H9 (cell line): Measurements from ENCODE around the gene GPC6. TPM values are rescaled to one million over a fixed set of nuclear protein-coding genes. Genes with fewer than 3 reads are reported as not detected.

Experiments used
- DNase-seq: peaks from one replicate; pipeline ENCODE4 v3.0.0-alpha.2; 2017
- H2AFZ ChIP-seq: one replicate; pipeline ENCODE4 v1.6.1; 2013; ENCODE audit warnings: mild to moderate bottlenecking, low read length, control low read depth, moderate library complexity
- H2AK5ac ChIP-seq: 2 replicates; pipeline ENCODE4 v1.6.1; 2013; ENCODE audit warnings: low read length, control low read depth, mixed read lengths; ENCODE audit not compliant: insufficient read length
- H2BK120ac ChIP-seq: one replicate; pipeline ENCODE4 v1.6.1; 2013; ENCODE audit warnings: low read depth, mild to moderate bottlenecking, low read length, control low read depth, inconsistent platforms; ENCODE audit not compliant: poor library complexity, severe bottlenecking
- H2BK12ac ChIP-seq: 2 replicates; pipeline ENCODE4 v1.6.1; 2013; ENCODE audit warnings: low read length, control low read depth, mixed read lengths, low read depth; ENCODE audit not compliant: insufficient read length
- H2BK15ac ChIP-seq: 2 replicates; pipeline ENCODE4 v1.6.1; 2013; ENCODE audit warnings: low read depth, low read length, control low read depth
- H2BK20ac ChIP-seq: one replicate; pipeline ENCODE4 v1.6.1; 2013; ENCODE audit warnings: low read depth, mild to moderate bottlenecking, low read length, control low read depth, inconsistent platforms; ENCODE audit not compliant: poor library complexity, severe bottlenecking
- H2BK5ac ChIP-seq: 2 replicates; pipeline ENCODE4 v1.6.1; 2013; ENCODE audit warnings: low read length, control low read depth, mixed read lengths; ENCODE audit not compliant: insufficient read length
- H3K14ac ChIP-seq: 2 replicates; pipeline ENCODE4 v1.6.1; 2013; ENCODE audit warnings: low read length, control low read depth; ENCODE audit not compliant: insufficient read depth
- H3K18ac ChIP-seq: 2 replicates; pipeline ENCODE4 v1.6.1; 2013; ENCODE audit warnings: low read depth, mild to moderate bottlenecking, mixed read lengths, low read length, control low read depth; ENCODE audit not compliant: insufficient read length
- H3K23ac ChIP-seq: 2 replicates; pipeline ENCODE4 v1.6.1; 2013; ENCODE audit warnings: low read length, control low read depth, mixed read lengths, low read depth; ENCODE audit not compliant: insufficient read length
- H3K23me2 ChIP-seq: 2 replicates; pipeline ENCODE4 v1.6.1; 2013; ENCODE audit warnings: low read depth, mild to moderate bottlenecking, mixed read lengths, low read length, control low read depth; ENCODE audit not compliant: insufficient read length, poor library complexity, severe bottlenecking
- H3K27ac ChIP-seq: 2 replicates; pipeline ENCODE4 v1.5.1; 2013; ENCODE audit warnings: low read length, control low read depth, mixed read lengths, low read depth; ENCODE audit not compliant: insufficient read length
- H3K27me3 ChIP-seq: 2 replicates; pipeline ENCODE4 v1.6.1; 2013; ENCODE audit warnings: low read length, control low read depth, inconsistent platforms; ENCODE audit not compliant: insufficient read depth
- H3K4ac ChIP-seq: 2 replicates; pipeline ENCODE4 v1.6.1; 2013; ENCODE audit warnings: low read depth, mild to moderate bottlenecking, control low read depth, inconsistent platforms, low read length, moderate library complexity
- H3K4me1 ChIP-seq: 2 replicates; pipeline ENCODE4 v1.6.1; 2013; ENCODE audit warnings: low read length, control low read depth, inconsistent platforms; ENCODE audit not compliant: insufficient read depth
- H3K4me2 ChIP-seq: 2 replicates; pipeline ENCODE4 v1.6.1; 2013; ENCODE audit warnings: low read length, control low read depth, mixed read lengths; ENCODE audit not compliant: insufficient read length, insufficient read depth
- H3K56ac ChIP-seq: 2 replicates; pipeline ENCODE4 v1.6.1; 2013; ENCODE audit warnings: low read depth, mild to moderate bottlenecking, mixed read lengths, low read length, control low read depth; ENCODE audit not compliant: insufficient read length
- H3K79me1 ChIP-seq: 2 replicates; pipeline ENCODE4 v1.6.1; 2013; ENCODE audit warnings: low read depth, mild to moderate bottlenecking, moderate library complexity, low read length, control low read depth, inconsistent platforms; ENCODE audit not compliant: insufficient read depth, poor library complexity, severe bottlenecking
- H3K79me2 ChIP-seq: 2 replicates; pipeline ENCODE4 v1.6.1; 2013; ENCODE audit warnings: low read length, control low read depth, inconsistent platforms; ENCODE audit not compliant: insufficient read depth
- H3K9ac ChIP-seq: 2 replicates; pipeline ENCODE4 v1.6.1; 2013; ENCODE audit warnings: low read length, control low read depth, mixed read lengths; ENCODE audit not compliant: insufficient read length; ENCODE audit errors: extremely low read depth
- H3K9me3 ChIP-seq: one replicate; pipeline ENCODE4 v1.6.1; 2013; ENCODE audit warnings: low read depth, low read length, inconsistent platforms; ENCODE audit not compliant: control insufficient read depth
- H3T11ph ChIP-seq: one replicate; pipeline ENCODE4 v1.6.1; 2013; ENCODE audit warnings: mild to moderate bottlenecking, low read length, control low read depth, inconsistent platforms
- H4K20me1 ChIP-seq: one replicate; pipeline ENCODE4 v1.6.1; 2013; ENCODE audit not compliant: control insufficient read depth, insufficient read length, insufficient read depth
- H4K5ac ChIP-seq: 2 replicates; pipeline ENCODE4 v1.6.1; 2013; ENCODE audit warnings: low read depth, mild to moderate bottlenecking, mixed read lengths, low read length, control low read depth; ENCODE audit not compliant: insufficient read length
- H4K8ac ChIP-seq: replicated peaks from 2 replicates; pipeline ENCODE4 v1.6.1; 2013; ENCODE audit warnings: low read length, control low read depth, mixed read lengths, low read depth; ENCODE audit not compliant: insufficient read length
- H4K91ac ChIP-seq: 2 replicates; pipeline ENCODE4 v1.6.1; 2013; ENCODE audit warnings: low read depth, mild to moderate bottlenecking, moderate library complexity, mixed read lengths, low read length, control low read depth; ENCODE audit not compliant: insufficient read length
- H3K27ac Mint-ChIP-seq, 3 experiments: 2 replicates in 2 of 3; 3 replicates in 1 of 3; pipeline ENCODE4 v1.8.0; 2020 to 2021; ENCODE audit warnings: mixed read lengths in 3 of 3, mild to moderate bottlenecking in 1 of 3, moderate library complexity in 1 of 3
- H3K27me3 Mint-ChIP-seq: 2 replicates; pipeline ENCODE4 v1.8.0; 2021; ENCODE audit warnings: low read depth, mild to moderate bottlenecking, moderate library complexity, mixed read lengths
- H3K36me3 Mint-ChIP-seq, 3 experiments: 2 replicates in 2 of 3; 3 replicates in 1 of 3; pipeline ENCODE4 v1.8.0; 2020 to 2021; ENCODE audit warnings: low read depth in 3 of 3, mixed read lengths in 3 of 3; ENCODE audit not compliant: insufficient read depth in 1 of 3
- H3K4me1 Mint-ChIP-seq, 2 experiments: 2 replicates each; pipeline ENCODE4 v1.8.0; 2020; ENCODE audit warnings: mixed read lengths in 2 of 2
- H3K4me3 Mint-ChIP-seq, 2 experiments: 2 replicates in 1 of 2; 3 replicates in 1 of 2; pipeline ENCODE4 v1.8.0; 2020 to 2021; ENCODE audit warnings: mild to moderate bottlenecking in 2 of 2, mixed read lengths in 2 of 2, moderate library complexity in 1 of 2
- H3K9me3 Mint-ChIP-seq, 2 experiments: 2 replicates in 1 of 2; 3 replicates in 1 of 2; pipeline ENCODE4 v1.8.0; 2020; ENCODE audit warnings: mild to moderate bottlenecking in 2 of 2, mixed read lengths in 2 of 2, moderate library complexity in 1 of 2
- WGBS: extraction: QIAGEN DNeasy Blood & Tissue Kit; methylation state at CpG from one replicate; pipeline ENCODE4 v1.1.7; 2013; ENCODE audit warnings: missing lambda C conversion rate, low lambda C conversion rate, mixed read lengths; ENCODE audit not compliant: insufficient read length; ENCODE audit errors: extremely low coverage; 5-methylcytosine and 5-hydroxymethylcytosine counted together
- total RNA-seq: library from RNA; stranded (reverse); gene quantifications from 2 replicates; pipeline ENCODE4 v1.2.1, GENCODE V29; 2021
- TF ChIP-seq, protein P1 (sequence below): fragments of 200-600 bp; sonication (generic); conservative IDR thresholded peaks from 3 replicates; pipeline ENCODE4 v1.8.0; 2021; ENCODE audit warnings: antibody characterized with exemption, mild to moderate bottlenecking

GPC6 gene
- total RNA-seq, 1 experiment from 2014 or later: 15.6 TPM

DNA sequence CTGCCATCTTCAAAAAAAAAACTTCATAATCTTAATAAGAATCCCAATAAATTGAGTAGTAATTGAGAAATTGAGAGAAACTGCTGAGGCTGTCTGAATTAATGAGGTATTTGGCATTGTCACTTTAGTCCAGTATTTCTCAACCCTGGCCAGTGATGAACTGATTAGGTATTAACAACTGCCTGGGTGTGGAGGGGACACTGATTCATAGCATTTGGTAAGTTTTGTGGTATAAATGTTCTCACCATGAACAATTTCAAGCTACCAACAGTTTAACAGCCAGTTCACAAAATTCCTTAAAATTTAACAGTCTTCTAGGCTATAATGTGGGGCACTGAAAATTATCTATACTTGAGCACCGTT, 18.3 kb downstream of the GPC6 start:
- no peak overlapping the region for H3K27ac ChIP-seq
- no peak overlapping the region for H2AK5ac ChIP-seq
- H3K23me2 ChIP-seq: no peaks in the 10 kb centered on the region
- no peak overlapping the region for H3K9ac ChIP-seq
- no peak overlapping the region for H3K23ac ChIP-seq
- no peaks in the 10 kb centered on the region for H3K79me1 ChIP-seq
- no peak overlapping the region for H2BK5ac ChIP-seq
- H4K5ac ChIP-seq: no peak overlapping the region
- H2AFZ ChIP-seq: no peak overlapping the region
- H3K79me2 ChIP-seq: peaks cover 15% of the 10 kb centered on the region; the same call in 1 of the 2 replicates
- H4K91ac ChIP-seq: no peak overlapping the region
- no peaks in the 10 kb centered on the region; a peak in 1 of 5 replicates for H3K9me3 Mint-ChIP-seq
- no peaks in the 10 kb centered on the region for H4K20me1 ChIP-seq
- H2BK12ac ChIP-seq: no peak overlapping the region
- H2BK120ac ChIP-seq: no peak overlapping the region
- H3K4me3 Mint-ChIP-seq: no peak overlapping the region
- H2BK15ac ChIP-seq: no peak overlapping the region
- H3K9me3 ChIP-seq: no peaks in the 10 kb centered on the region
- H3T11ph ChIP-seq: no peak overlapping the region
- peak overlapping the region in 2 of 3 experiments; percentile 57; a peak in 3 of 7 replicates for H3K27ac Mint-ChIP-seq
- no peak overlapping the region for H4K8ac ChIP-seq
- no peak overlapping the region for H3K56ac ChIP-seq
- WGBS: no CpG with 5 or more reads among the region's 1 CpG
- no peak for DNase-seq
- TF ChIP-seq, protein P1, sequence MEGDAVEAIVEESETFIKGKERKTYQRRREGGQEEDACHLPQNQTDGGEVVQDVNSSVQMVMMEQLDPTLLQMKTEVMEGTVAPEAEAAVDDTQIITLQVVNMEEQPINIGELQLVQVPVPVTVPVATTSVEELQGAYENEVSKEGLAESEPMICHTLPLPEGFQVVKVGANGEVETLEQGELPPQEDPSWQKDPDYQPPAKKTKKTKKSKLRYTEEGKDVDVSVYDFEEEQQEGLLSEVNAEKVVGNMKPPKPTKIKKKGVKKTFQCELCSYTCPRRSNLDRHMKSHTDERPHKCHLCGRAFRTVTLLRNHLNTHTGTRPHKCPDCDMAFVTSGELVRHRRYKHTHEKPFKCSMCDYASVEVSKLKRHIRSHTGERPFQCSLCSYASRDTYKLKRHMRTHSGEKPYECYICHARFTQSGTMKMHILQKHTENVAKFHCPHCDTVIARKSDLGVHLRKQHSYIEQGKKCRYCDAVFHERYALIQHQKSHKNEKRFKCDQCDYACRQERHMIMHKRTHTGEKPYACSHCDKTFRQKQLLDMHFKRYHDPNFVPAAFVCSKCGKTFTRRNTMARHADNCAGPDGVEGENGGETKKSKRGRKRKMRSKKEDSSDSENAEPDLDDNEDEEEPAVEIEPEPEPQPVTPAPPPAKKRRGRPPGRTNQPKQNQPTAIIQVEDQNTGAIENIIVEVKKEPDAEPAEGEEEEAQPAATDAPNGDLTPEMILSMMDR: no peak
- peaks cover 0 to 4% (median 2%) of the 10 kb centered on the region in 3 experiments; a peak in 4 of 7 replicates for H3K36me3 Mint-ChIP-seq
- H3K4me1 Mint-ChIP-seq: peaks cover 37 to 43% of the 10 kb centered on the region in 2 experiments
- H3K4me1 ChIP-seq: peaks cover 15% of the 10 kb centered on the region; the same call in 1 of the 2 replicates
- no peak overlapping the region for H3K4me2 ChIP-seq
- no peaks in the 10 kb centered on the region for H3K27me3 ChIP-seq
- no peaks in the 10 kb centered on the region for H3K27me3 Mint-ChIP-seq
- no peak overlapping the region for H3K4ac ChIP-seq
- no peak overlapping the region for H3K18ac ChIP-seq
- no peak overlapping the region for H2BK20ac ChIP-seq
- H3K14ac ChIP-seq: no peak overlapping the region
